ENCODE data around the gene CYP3A5. TPM values are rescaled to one million over a fixed set of nuclear protein-coding genes. Genes with fewer than 3 reads are reported as not detected.

The CYP3A5 gene
- total and polyA plus RNA-seq, 2 of the 13 experiments (the other 11 are each of a cell fraction or from before 2014, with no cell fraction given), result 5.7 to 9.3 TPM

DNA sequence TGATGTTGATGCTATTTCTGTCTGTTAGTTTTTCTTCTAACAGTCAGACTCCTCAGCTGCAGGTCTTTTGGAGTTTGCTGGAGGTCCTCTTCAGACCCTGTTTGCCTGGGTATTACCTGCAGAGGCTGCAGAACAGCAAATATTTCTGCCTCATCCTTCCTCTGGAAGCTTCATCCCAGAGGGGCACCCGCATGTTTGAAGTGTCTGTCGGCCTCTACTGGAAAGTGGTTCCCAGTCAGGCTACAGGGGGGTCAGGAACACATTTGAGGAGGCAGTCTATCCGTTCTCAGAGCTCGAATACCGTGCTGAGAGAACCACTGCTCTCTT lies 13.3 kb upstream of the CYP3A5 start:
- FAIRE-seq (no peak), DNase-seq (ENCODE audit: low spot score) (no peak), ATAC-seq (no peak)
- H3K27me3 ChIP-seq (ENCODE audit: control insufficient read depth in 1 of 2, insufficient read depth in 2 of 2, low read length in 2 of 2), result no peaks in the 10 kb centered on the region
- H3K4me3 ChIP-seq (replicated peaks in 1 of 3; ENCODE audit: insufficient read depth in 1 of 3, low read depth in 2 of 3, low read length in 3 of 3), result peak overlapping the region in 1 of 3 experiments; percentile 65; a peak in 2 of 6 replicates
- H3K9me3 ChIP-seq (ENCODE audit: low read length), result no peaks in the 10 kb centered on the region
- 6% methylated on average over 2 of the region's 5 CpGs for WGBS (ENCODE audit: low lambda C conversion rate)
- H3K9ac ChIP-seq (ENCODE audit: insufficient read depth, low read depth, low read length), result peak overlapping the region; percentile 89
- intact Hi-C loops (cut with micrococcal nuclease; ENCODE audit: unreplicated experiment), result loop anchor here (5.0 kb wide), 1 partner anchor 61 kb away; no protein-coding TSS in a partner anchor
- peaks cover 72% of the 10 kb centered on the region for H3K4me1 ChIP-seq (ENCODE audit: insufficient read depth, low read length)
- H3K36me3 ChIP-seq (replicated peaks in 1 of 2; ENCODE audit: control insufficient read depth in 1 of 2, insufficient read depth in 2 of 2, low read length in 2 of 2), result no peaks in the 10 kb centered on the region
- BruUV-seq (replicated peaks), result no TSS peak
- CTCF ChIA-PET (ENCODE audit: low intra/inter-chr PET ratio, low total read pairs), result no interaction called here
- peak overlapping the region; percentile 94 for H3K4me2 ChIP-seq (ENCODE audit: low read depth, low read length)
- POLR2A ChIA-PET, result interaction anchor here (0.8 to 4.4 kb wide), 22 partner anchors 14 to 283 kb away, joined by 3 to 119 read pairs (median 8); partner anchors contain the start of genes ATP5MF, AZGP1, CYP3A43 and CYP3A5
- in situ Hi-C loops (cut with HindIII; ENCODE audit: extremely low pct_ligation_motif_present, low pct_unique_long_range_greater_than_20kb), result no loop called here
- no peaks in the 10 kb centered on the region for H3K79me2 ChIP-seq (ENCODE audit: insufficient read depth, low read length)
- H4K20me1 ChIP-seq (ENCODE audit: insufficient read depth, low read length), result no peaks in the 10 kb centered on the region
- H2AFZ ChIP-seq (ENCODE audit: low read length), result no peak overlapping the region
- H3K27ac ChIP-seq (ENCODE audit: extremely low read length, insufficient read depth, low read length), result peak overlapping the region; percentile 97
- TF ChIP-seq ZNF510 (CRISPR knock-in tag; IDR thresholded peaks at IDR 0.05; ENCODE audit: low read depth), result 0 out of 2 replicates have a peak, but pooled peaks have one; percentile 62
- TF ChIP-seq ZNF232 (CRISPR knock-in tag; IDR thresholded peaks at IDR 0.05; ENCODE audit: borderline replicate concordance), result no peak
- 0 out of 2 replicates have a peak, but pooled peaks have one; percentile 76 for TF ChIP-seq ARID2 (CRISPR knock-in tag; IDR thresholded peaks at IDR 0.05; ENCODE audit: borderline replicate concordance)
- TF ChIP-seq, protein P1, sequence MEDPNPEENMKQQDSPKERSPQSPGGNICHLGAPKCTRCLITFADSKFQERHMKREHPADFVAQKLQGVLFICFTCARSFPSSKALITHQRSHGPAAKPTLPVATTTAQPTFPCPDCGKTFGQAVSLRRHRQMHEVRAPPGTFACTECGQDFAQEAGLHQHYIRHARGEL (CRISPR knock-in tag; IDR thresholded peaks at IDR 0.05), result peak; percentile 46; the same call in 1 of the 2 replicates
- no peak for TF ChIP-seq ZNF230 (CRISPR knock-in tag; IDR thresholded peaks at IDR 0.05)
- TF ChIP-seq, protein P2, sequence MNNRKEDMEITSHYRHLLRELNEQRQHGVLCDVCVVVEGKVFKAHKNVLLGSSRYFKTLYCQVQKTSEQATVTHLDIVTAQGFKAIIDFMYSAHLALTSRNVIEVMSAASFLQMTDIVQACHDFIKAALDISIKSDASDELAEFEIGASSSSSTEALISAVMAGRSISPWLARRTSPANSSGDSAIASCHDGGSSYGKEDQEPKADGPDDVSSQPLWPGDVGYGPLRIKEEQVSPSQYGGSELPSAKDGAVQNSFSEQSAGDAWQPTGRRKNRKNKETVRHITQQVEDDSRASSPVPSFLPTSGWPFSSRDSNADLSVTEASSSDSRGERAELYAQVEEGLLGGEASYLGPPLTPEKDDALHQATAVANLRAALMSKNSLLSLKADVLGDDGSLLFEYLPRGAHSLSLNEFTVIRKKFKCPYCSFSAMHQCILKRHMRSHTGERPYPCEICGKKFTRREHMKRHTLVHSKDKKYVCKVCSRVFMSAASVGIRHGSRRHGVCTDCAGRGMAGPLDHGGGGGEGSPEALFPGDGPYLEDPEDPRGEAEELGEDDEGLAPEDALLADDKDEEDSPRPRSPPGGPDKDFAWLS (CRISPR knock-in tag; IDR thresholded peaks at IDR 0.05; ENCODE audit: borderline replicate concordance), result 0 out of 2 replicates have a peak, but pooled peaks have one; percentile 57
- peak; percentile 40; the same call in 1 of the 2 replicates for TF ChIP-seq TOPORS (CRISPR knock-in tag; IDR thresholded peaks at IDR 0.05)
- TF ChIP-seq KDM5A (IDR thresholded peaks at IDR 0.05; ENCODE audit: borderline replicate concordance, low read length), result no peak
- TF ChIP-seq, protein P3, sequence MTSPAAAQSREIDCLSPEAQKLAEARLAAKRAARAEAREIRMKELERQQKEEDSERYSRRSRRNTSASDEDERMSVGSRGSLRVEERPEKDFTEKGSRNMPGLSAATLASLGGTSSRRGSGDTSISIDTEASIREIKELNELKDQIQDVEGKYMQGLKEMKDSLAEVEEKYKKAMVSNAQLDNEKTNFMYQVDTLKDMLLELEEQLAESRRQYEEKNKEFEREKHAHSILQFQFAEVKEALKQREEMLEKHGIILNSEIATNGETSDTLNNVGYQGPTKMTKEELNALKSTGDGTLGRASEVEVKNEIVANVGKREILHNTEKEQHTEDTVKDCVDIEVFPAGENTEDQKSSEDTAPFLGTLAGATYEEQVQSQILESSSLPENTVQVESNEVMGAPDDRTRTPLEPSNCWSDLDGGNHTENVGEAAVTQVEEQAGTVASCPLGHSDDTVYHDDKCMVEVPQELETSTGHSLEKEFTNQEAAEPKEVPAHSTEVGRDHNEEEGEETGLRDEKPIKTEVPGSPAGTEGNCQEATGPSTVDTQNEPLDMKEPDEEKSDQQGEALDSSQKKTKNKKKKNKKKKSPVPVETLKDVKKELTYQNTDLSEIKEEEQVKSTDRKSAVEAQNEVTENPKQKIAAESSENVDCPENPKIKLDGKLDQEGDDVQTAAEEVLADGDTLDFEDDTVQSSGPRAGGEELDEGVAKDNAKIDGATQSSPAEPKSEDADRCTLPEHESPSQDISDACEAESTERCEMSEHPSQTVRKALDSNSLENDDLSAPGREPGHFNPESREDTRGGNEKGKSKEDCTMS (CRISPR knock-in tag; conservative IDR thresholded peaks at IDR 0.05), result no peak
- TF ChIP-seq CTCF (CRISPR knock-in tag; IDR thresholded peaks at IDR 0.05), result 0 out of 2 replicates have a peak, but pooled peaks have one; percentile 33
- TF ChIP-seq CREB3 (CRISPR knock-in tag; IDR thresholded peaks at IDR 0.05), result 0 out of 2 replicates have a peak, but pooled peaks have one; percentile 46
- TF ChIP-seq ZNF790 (CRISPR knock-in tag; IDR thresholded peaks at IDR 0.05; ENCODE audit: borderline replicate concordance), result peak; percentile 41; the same call in 1 of the 2 replicates
- peak; percentile 92; the same call in 1 of the 2 replicates for TF ChIP-seq ZNF431 (CRISPR knock-in tag; IDR thresholded peaks at IDR 0.05; ENCODE audit: borderline replicate concordance, low read depth)
- no peak for TF ChIP-seq ZNF589 (CRISPR knock-in tag; conservative IDR thresholded peaks at IDR 0.05)
- TF ChIP-seq TBL1XR1 (IDR thresholded peaks at IDR 0.05; ENCODE audit: borderline replicate concordance, low read length, partially characterized antibody), result no peak
- TF ChIP-seq ZSCAN25 (CRISPR knock-in tag; IDR thresholded peaks at IDR 0.05), result no peak
- TF ChIP-seq ZNF543 (CRISPR knock-in tag; IDR thresholded peaks at IDR 0.05), result peak; percentile 72; the same call in 1 of the 2 replicates

All from HepG2 (cell line).